ENCODE measurements around the gene CCDC63. TPM values are rescaled to one million over a fixed set of nuclear protein-coding genes. Genes with fewer than 3 reads are reported as not detected.

CCDC63 gene
- polyA plus RNA-seq, 1 donor, result 0.11 TPM

Other genes starting within 250 kb of the CCDC63 start
- 19.9 TPM for gene TCTN1, start 232.9 kb upstream of the CCDC63 start, polyA plus RNA-seq (ENCODE audit: insufficient read length)
- 4.7 TPM for gene HVCN1, start 157.9 kb upstream of the CCDC63 start, polyA plus RNA-seq (ENCODE audit: insufficient read length)
- 130 TPM for gene PPP1CC, start 104.1 kb upstream of the CCDC63 start, polyA plus RNA-seq (ENCODE audit: insufficient read length)
- gene MYL2, start 73.6 kb downstream of the CCDC63 start, polyA plus RNA-seq (ENCODE audit: insufficient read length), result 1,082 TPM
- gene CUX2, start 187.2 kb downstream of the CCDC63 start, polyA plus RNA-seq (ENCODE audit: insufficient read length), result 0.42 TPM